Endothelial cell of umbilical vein (primary cell): Measurements from ENCODE around the gene LCP1. TPM values are rescaled to one million over a fixed set of nuclear protein-coding genes. Genes with fewer than 3 reads are reported as not detected.

Experiments used
- BruUV-seq: library from RNA; stranded (reverse); fragments of 400-500 nt; replicated peaks from 2 replicates; lab custom pipeline; 2021; lab: Mats Ljungman, UMichigan
- CTCF ChIA-PET: fragments of 300-600, 350-600 bp; sonication (Branson Sonifier 250); formaldehyde crosslinking; loops from one replicate; lab custom pipeline; 2021; ENCODE audit warnings: antibody characterized with exemption, inconsistent platforms; lab: Charles Lee
- POLR2A ChIA-PET: fragments of 300-600, 350-600 bp; sonication (Branson Sonifier 250); formaldehyde crosslinking; loops from one replicate; lab custom pipeline; 2021; ENCODE audit warnings: antibody characterized with exemption, inconsistent platforms; lab: Charles Lee
- DNase-seq: peaks from one replicate; pipeline ENCODE4 v3.0.0-alpha.2; 2011; ENCODE audit warnings: low read depth, low spot score
- FAIRE-seq: peaks from 2 replicates; lab custom pipeline; 2011; peaks lifted over from hg19 to GRCh38; lab: Jason Lieb, UNC
- H2AFZ ChIP-seq: 2 replicates; pipeline ENCODE4 v1.6.0; 2012; ENCODE audit warnings: low read depth, low read length, control low read depth, inconsistent platforms
- H3K27ac ChIP-seq: 2 replicates; pipeline ENCODE4 v1.5.1; 2011; ENCODE audit warnings: low read depth, mild to moderate bottlenecking, control low read depth, low read length, moderate library complexity; ENCODE audit not compliant: insufficient read depth
- H3K27me3 ChIP-seq, 2 experiments: 2 replicates each; pipeline versions ENCODE4 v1.6.0 to v1.6.1; 2011; ENCODE audit warnings: low read length in 2 of 2, mixed read lengths in 1 of 2; ENCODE audit not compliant: control insufficient read depth in 2 of 2, insufficient read depth in 2 of 2
- H3K36me3 ChIP-seq, 2 experiments: 2 replicates in 1 of 2; 3 replicates in 1 of 2; pipeline ENCODE4 v1.5.1; 2011; ENCODE audit warnings: low read length in 2 of 2, mild to moderate bottlenecking in 1 of 2, moderate library complexity in 1 of 2; ENCODE audit not compliant: control insufficient read depth in 2 of 2, insufficient read depth in 2 of 2; ENCODE audit errors: extremely low read depth in 1 of 2
- H3K4me1 ChIP-seq: 3 replicates; pipeline ENCODE4 v1.5.1; 2011; ENCODE audit warnings: mild to moderate bottlenecking, low read length; ENCODE audit not compliant: control insufficient read depth, insufficient read depth; ENCODE audit errors: extremely low read depth
- H3K4me2 ChIP-seq: 2 replicates; pipeline ENCODE4 v1.6.1; 2011; ENCODE audit warnings: low read length, control low read depth, mixed read lengths; ENCODE audit not compliant: insufficient read depth
- H3K4me3 ChIP-seq, 3 experiments: fragments of 200-600 bp in 1 of 3; sonication (generic), shearing (Covaris generic) in 1 of 3; replicated peaks in 1 of 3; 2 replicates each; pipeline ENCODE4 v1.5.1; 2011 to 2016; ENCODE audit warnings: control low read depth in 3 of 3, low read length in 3 of 3, mild to moderate bottlenecking in 2 of 3, inconsistent platforms in 1 of 3, low read depth in 1 of 3, moderate library complexity in 1 of 3; ENCODE audit not compliant: insufficient read depth in 1 of 3
- H3K79me2 ChIP-seq: 2 replicates; pipeline ENCODE4 v1.6.0; 2012; ENCODE audit warnings: low read length, inconsistent platforms; ENCODE audit not compliant: control insufficient read depth, insufficient read depth
- H3K9ac ChIP-seq: replicated peaks from 2 replicates; pipeline ENCODE3; 2011; ENCODE audit warnings: low read length, control low read depth; ENCODE audit not compliant: insufficient read depth; ENCODE audit errors: extremely low read depth
- H3K9me1 ChIP-seq: replicated peaks from 3 replicates; pipeline ENCODE4 v1.6.0; 2011; ENCODE audit warnings: mild to moderate bottlenecking, low read length; ENCODE audit not compliant: control insufficient read depth, insufficient read depth; ENCODE audit errors: extremely low read depth
- H3K9me3 ChIP-seq: replicated peaks from 2 replicates; pipeline ENCODE4 v1.5.1; 2012; ENCODE audit warnings: low read length, inconsistent platforms; ENCODE audit not compliant: control insufficient read depth, insufficient read depth
- H4K20me1 ChIP-seq: replicated peaks from 2 replicates; pipeline ENCODE3; 2011; ENCODE audit warnings: mild to moderate bottlenecking, low read length; ENCODE audit not compliant: control insufficient read depth, insufficient read depth; ENCODE audit errors: extremely low read depth
- EZH2 ChIP-seq: IDR thresholded peaks from 2 replicates; pipeline ENCODE4 v1.6.1; 2012; ENCODE audit warnings: borderline replicate concordance, low read depth, mild to moderate bottlenecking, moderate library complexity, low read length, inconsistent platforms; ENCODE audit not compliant: severe bottlenecking
- FOS ChIP-seq: IDR thresholded peaks from 2 replicates; pipeline ENCODE4 v1.6.1; 2011; ENCODE audit warnings: mild to moderate bottlenecking, low read length, moderate library complexity, borderline replicate concordance; ENCODE audit not compliant: insufficient read depth
- GATA2 ChIP-seq: IDR thresholded peaks from 2 replicates; pipeline ENCODE4 v1.7.0; 2011; ENCODE audit warnings: low read depth, mild to moderate bottlenecking, moderate library complexity, mixed read lengths, low read length; ENCODE audit not compliant: insufficient read length, insufficient read depth
- JUN ChIP-seq: IDR thresholded peaks from 2 replicates; pipeline ENCODE4 v1.6.1; 2011; ENCODE audit warnings: borderline replicate concordance, low read depth; ENCODE audit not compliant: insufficient read length, insufficient read depth
- MAX ChIP-seq: IDR thresholded peaks from 2 replicates; pipeline ENCODE4 v1.6.1; 2011; ENCODE audit not compliant: insufficient read depth, insufficient read length
- MYC ChIP-seq: IDR thresholded peaks from one replicate; pipeline ENCODE4 v1.6.1; 2011; ENCODE audit warnings: mild to moderate bottlenecking, low read depth, low read length
- POLR2A ChIP-seq: IDR thresholded peaks from 2 replicates; pipeline ENCODE4 v1.6.1; 2012; ENCODE audit warnings: low read depth, mild to moderate bottlenecking, control low read depth, low read length
- POLR2AphosphoS5 ChIP-seq: IDR thresholded peaks from 2 replicates; pipeline ENCODE4 v1.6.1; 2012; ENCODE audit warnings: low read depth, mild to moderate bottlenecking, control low read depth, low read length, moderate library complexity; ENCODE audit not compliant: insufficient read depth
- dilution Hi-C: fragments of 300-500 bp; cut with MboI; formaldehyde crosslinking; loops from one replicate; pipeline ENCODE4 v1.15.0; 2019; ENCODE audit warnings: low sequenced_read_pairs; ENCODE audit not compliant: extremely low pct_ligation_motif_present
- intact Hi-C: fragments of 100-400 bp; cut with micrococcal nuclease; formaldehyde crosslinking; loops from one replicate; pipeline ENCODE4 v1.10.0; 2022
- polyA plus RNA-seq, 4 experiments: library from polyadenylated mRNA; depleted of rRNA in 3 of 4; stranded (reverse) in 3 of 4; unstranded in 1 of 4; fragments of >200 nt; gene quantifications; 2 replicates each; pipeline versions ENCODE4 v1.2.1 to v1.2.3, GENCODE V29; 2011 to 2012; ENCODE audit warnings: missing spikeins in 1 of 4
- total RNA-seq: library from RNA; stranded (reverse); gene quantifications from 2 replicates; pipeline ENCODE4 v1.2.3, GENCODE V29; 2021
- TF ChIP-seq, protein P1 (sequence below), 2 donors: IDR thresholded peaks; 1 replicate in 1 of 2; 2 replicates in 1 of 2; pipeline ENCODE4 v1.5.1; 2011; ENCODE audit warnings: low read length in 2 of 2, mild to moderate bottlenecking in 2 of 2, moderate library complexity in 2 of 2, control low read depth in 1 of 2, inconsistent platforms in 1 of 2, low read depth in 1 of 2; ENCODE audit not compliant: insufficient read depth in 1 of 2; ENCODE audit errors: extremely low read depth in 1 of 2

The LCP1 gene
- total and polyA plus RNA-seq, 2 donors (not counting 3 experiments of a cell fraction or from before 2014, with no cell fraction given), result 0.18 to 0.38 TPM

GRCh38 chr13:46101002-46101401 is 81.0 kb downstream of the LCP1 start:
- Histone ChIP-seq H3K36me3 (no peaks in the 10 kb centered on the region), H3K27me3 (peaks cover 5 to 9% of the 10 kb centered on the region in 2 experiments), H3K79me2 (no peaks in the 10 kb centered on the region), H3K4me3 (no peak overlapping the region), H3K9me1 (no peaks in the 10 kb centered on the region), H2AFZ (no peak overlapping the region), H3K4me2 (no peak overlapping the region), H4K20me1 (no peaks in the 10 kb centered on the region), H3K4me1 (no peaks in the 10 kb centered on the region), H3K27ac (no peak overlapping the region), H3K9me3 (no peaks in the 10 kb centered on the region), H3K9ac (no peak overlapping the region)
- DNase-seq (no peak), FAIRE-seq (no peak)
- dilution Hi-C loops (no loop called here), intact Hi-C loops (no loop called here)
- TF ChIP-seq GATA2 (no peak), MAX (no peak), POLR2A (no peak), MYC (no peak), JUN (no peak), FOS (no peak), EZH2 (no peak), POLR2AphosphoS5 (no peak)
- TF ChIP-seq, protein P1, sequence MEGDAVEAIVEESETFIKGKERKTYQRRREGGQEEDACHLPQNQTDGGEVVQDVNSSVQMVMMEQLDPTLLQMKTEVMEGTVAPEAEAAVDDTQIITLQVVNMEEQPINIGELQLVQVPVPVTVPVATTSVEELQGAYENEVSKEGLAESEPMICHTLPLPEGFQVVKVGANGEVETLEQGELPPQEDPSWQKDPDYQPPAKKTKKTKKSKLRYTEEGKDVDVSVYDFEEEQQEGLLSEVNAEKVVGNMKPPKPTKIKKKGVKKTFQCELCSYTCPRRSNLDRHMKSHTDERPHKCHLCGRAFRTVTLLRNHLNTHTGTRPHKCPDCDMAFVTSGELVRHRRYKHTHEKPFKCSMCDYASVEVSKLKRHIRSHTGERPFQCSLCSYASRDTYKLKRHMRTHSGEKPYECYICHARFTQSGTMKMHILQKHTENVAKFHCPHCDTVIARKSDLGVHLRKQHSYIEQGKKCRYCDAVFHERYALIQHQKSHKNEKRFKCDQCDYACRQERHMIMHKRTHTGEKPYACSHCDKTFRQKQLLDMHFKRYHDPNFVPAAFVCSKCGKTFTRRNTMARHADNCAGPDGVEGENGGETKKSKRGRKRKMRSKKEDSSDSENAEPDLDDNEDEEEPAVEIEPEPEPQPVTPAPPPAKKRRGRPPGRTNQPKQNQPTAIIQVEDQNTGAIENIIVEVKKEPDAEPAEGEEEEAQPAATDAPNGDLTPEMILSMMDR (IDR thresholded peaks at IDR 0.05; ENCODE audit: extremely low read depth in 1 of 2, insufficient read depth in 1 of 2, low read depth in 1 of 2, low read length in 2 of 2), result no peak
- CTCF ChIA-PET, result no interaction called here
- POLR2A ChIA-PET, result no interaction called here
- BruUV-seq, result no TSS peak
